Fibroblast of villous mesenchyme (primary cell): Measurements from ENCODE around the gene DAP3. TPM values are rescaled to one million over a fixed set of nuclear protein-coding genes. Genes with fewer than 3 reads are reported as not detected.
"Not testable (repeated sequence)": the region's sequence is repeated elsewhere in the genome, so short reads cannot be mapped to it uniquely, and the experiment has no call there.

Experiments
- DNase-seq: peaks from one replicate; pipeline ENCODE4 v3.0.0-alpha.2; 2010; ENCODE audit warnings: low read depth
- H3K4me3 ChIP-seq: 2 replicates; pipeline ENCODE4 v1.5.1; 2011; ENCODE audit warnings: low read depth, mild to moderate bottlenecking, low read length
- total RNA-seq: library from RNA; depleted of rRNA; stranded (reverse); fragments of >200 nt; gene quantifications from 2 replicates; pipeline ENCODE4 v1.2.3, GENCODE V29; 2012
- TF ChIP-seq, protein P1 (sequence below): IDR thresholded peaks from 2 replicates; pipeline ENCODE4 v1.5.1; 2012; ENCODE audit warnings: low read depth, mild to moderate bottlenecking, low read length; ENCODE audit not compliant: insufficient read depth

Gene DAP3
- total RNA-seq, 1 donor, result 87.2 TPM

DNA sequence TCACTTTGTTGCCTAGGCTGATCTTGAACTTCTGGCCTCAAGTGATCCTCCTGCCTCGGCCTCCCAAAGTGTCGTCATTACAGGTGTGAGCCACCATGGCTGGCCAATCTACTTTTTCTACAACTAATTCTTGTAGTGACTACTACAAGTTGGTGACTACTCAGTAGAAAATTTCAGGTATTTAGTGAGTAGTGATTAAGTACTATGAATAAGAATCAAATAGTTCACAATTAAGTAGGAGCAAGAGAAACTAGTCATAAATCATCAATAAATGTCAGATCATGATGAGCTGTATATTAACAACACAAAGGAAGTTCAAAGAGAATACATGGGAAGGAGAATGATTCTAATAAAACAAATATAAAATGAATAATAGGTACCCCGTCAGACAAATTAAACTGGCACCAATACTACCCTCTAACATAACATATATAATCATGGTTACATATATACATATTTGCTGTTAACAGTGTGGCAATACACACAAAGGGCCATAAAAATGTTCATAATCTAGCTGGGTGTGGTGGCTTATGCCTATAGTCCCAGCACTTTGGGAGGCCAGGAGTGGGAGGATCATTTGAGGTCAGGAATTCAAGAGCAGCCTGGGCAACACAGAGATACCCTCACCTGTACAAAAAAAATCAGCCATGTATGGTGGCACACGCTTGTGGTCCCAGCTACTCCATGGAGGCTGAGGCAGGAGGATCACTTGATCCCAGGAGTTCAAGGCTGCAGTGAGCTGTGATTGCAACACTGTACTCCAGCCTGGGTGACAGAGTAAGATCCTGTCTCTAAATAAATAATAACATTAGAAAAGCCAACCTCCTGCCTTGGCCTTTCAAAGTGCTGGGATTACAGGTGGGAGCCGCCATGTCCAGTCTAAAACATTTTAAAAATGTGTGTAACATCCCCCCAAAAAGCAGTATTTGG, 19.4 kb upstream of the DAP3 start:
- DNase-seq, result no peak
- TF ChIP-seq, protein P1, sequence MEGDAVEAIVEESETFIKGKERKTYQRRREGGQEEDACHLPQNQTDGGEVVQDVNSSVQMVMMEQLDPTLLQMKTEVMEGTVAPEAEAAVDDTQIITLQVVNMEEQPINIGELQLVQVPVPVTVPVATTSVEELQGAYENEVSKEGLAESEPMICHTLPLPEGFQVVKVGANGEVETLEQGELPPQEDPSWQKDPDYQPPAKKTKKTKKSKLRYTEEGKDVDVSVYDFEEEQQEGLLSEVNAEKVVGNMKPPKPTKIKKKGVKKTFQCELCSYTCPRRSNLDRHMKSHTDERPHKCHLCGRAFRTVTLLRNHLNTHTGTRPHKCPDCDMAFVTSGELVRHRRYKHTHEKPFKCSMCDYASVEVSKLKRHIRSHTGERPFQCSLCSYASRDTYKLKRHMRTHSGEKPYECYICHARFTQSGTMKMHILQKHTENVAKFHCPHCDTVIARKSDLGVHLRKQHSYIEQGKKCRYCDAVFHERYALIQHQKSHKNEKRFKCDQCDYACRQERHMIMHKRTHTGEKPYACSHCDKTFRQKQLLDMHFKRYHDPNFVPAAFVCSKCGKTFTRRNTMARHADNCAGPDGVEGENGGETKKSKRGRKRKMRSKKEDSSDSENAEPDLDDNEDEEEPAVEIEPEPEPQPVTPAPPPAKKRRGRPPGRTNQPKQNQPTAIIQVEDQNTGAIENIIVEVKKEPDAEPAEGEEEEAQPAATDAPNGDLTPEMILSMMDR, result no peak
- H3K4me3 ChIP-seq, result no peak overlapping the region

- TF ChIP-seq, protein P1, result no peak
- no peak overlapping the region for H3K4me3 ChIP-seq
- no peak for DNase-seq
Observed at GRCh38 chr1:155671750-155672149, 17.1 kb upstream of the DAP3 start.

GRCh38 chr1:155673003-155673402, 15.9 kb upstream of the DAP3 start:
- DNase-seq, result no peak
- TF ChIP-seq, protein P1, result no peak
- H3K4me3 ChIP-seq, result no peak overlapping the region

DNA sequence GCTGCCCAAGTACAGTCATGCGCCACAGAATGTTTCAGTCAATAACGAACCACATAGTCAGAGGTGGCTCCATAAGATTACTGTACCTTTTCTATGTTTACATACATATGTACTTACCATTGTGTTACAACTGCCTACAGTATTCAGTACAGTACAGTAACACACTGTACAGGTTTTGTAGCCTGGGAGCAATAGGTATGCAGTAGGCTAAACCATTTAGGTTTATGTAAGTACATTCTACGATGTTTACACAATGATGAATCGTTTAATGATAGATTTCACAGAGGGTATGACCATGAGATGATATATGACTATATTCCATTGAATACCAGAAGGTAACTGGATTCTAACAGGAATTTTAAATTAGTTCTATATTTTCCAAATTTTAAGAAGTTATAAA, 10.9 kb upstream of the DAP3 start:
- H3K4me3 ChIP-seq, result no peak overlapping the region
- no peak for DNase-seq
- TF ChIP-seq, protein P1, result no peak

GRCh38 chr1:155678992-155679391, 9.9 kb upstream of the DAP3 start:
- DNase-seq, H3K4me3 ChIP-seq: not testable (repeated sequence)

- DNase-seq, result no peak
- TF ChIP-seq, protein P1, result no peak
- no peak overlapping the region for H3K4me3 ChIP-seq
Observed at GRCh38 chr1:155680531-155680930, 8.4 kb upstream of the DAP3 start.

GRCh38 chr1:155681776-155682175, 7.1 kb upstream of the DAP3 start:
- DNase-seq, result no peak
- TF ChIP-seq, protein P1, result no peak
- H3K4me3 ChIP-seq, result no peak overlapping the region

GRCh38 chr1:155687705-155688323, 1.1 kb upstream of the DAP3 start:
- peak overlapping the region; percentile 94 for H3K4me3 ChIP-seq
- not testable (repeated sequence) for DNase-seq
